ENCODE results near the gene GMDS. TPM values are rescaled to one million over a fixed set of nuclear protein-coding genes. Genes with fewer than 3 reads are reported as not detected.

Gene GMDS
- total RNA-seq, 1 experiment from 2014 or later = 35.0 TPM

GRCh38 chr6:2203264-2203663 is 42.1 kb downstream of the GMDS start:
- Mint-ChIP-seq H3K27me3 (ENCODE audit: low read depth) (no peaks in the 10 kb centered on the region), H3K4me3 (no peak overlapping the region), H3K4me1 (peaks cover 13% of the 10 kb centered on the region), H3K9me3 (peaks cover 9% of the 10 kb centered on the region), H3K36me3 (peaks cover 9% of the 10 kb centered on the region), H3K27ac (no peak overlapping the region)
- TF ChIP-seq MLX (CRISPR knock-in tag; IDR thresholded peaks at IDR 0.05) = no peak
- TF ChIP-seq ZBTB43 (CRISPR knock-in tag; IDR thresholded peaks at IDR 0.05) = no peak
- no peak for TF ChIP-seq MYBL2 (CRISPR knock-in tag; IDR thresholded peaks at IDR 0.05)
- TF ChIP-seq ERG (CRISPR knock-in tag; IDR thresholded peaks at IDR 0.05) = no peak
- TF ChIP-seq ZNF121 (CRISPR knock-in tag; IDR thresholded peaks at IDR 0.05) = no peak
- TF ChIP-seq JUN (CRISPR knock-in tag; IDR thresholded peaks at IDR 0.05) = no peak
- TF ChIP-seq ZSCAN18 (CRISPR knock-in tag; IDR thresholded peaks at IDR 0.05) = no peak
- no peak for TF ChIP-seq PRRX2 (CRISPR knock-in tag; IDR thresholded peaks at IDR 0.05)
- TF ChIP-seq FOXP4 (CRISPR knock-in tag; IDR thresholded peaks at IDR 0.05) = no peak
- TF ChIP-seq NR3C1 (CRISPR knock-in tag; conservative IDR thresholded peaks at IDR 0.05; ENCODE audit: low read depth) = no peak
- TF ChIP-seq ZMAT4 (CRISPR knock-in tag; IDR thresholded peaks at IDR 0.05) = no peak
- no peak for TF ChIP-seq FOXK1 (CRISPR knock-in tag; IDR thresholded peaks at IDR 0.05)
- TF ChIP-seq CBFB (CRISPR knock-in tag; IDR thresholded peaks at IDR 0.05; ENCODE audit: low read depth) = no peak
- no peak for TF ChIP-seq TP53 (CRISPR knock-in tag; IDR thresholded peaks at IDR 0.05)
- TF ChIP-seq TEAD4 (CRISPR knock-in tag; IDR thresholded peaks at IDR 0.05) = no peak
- TF ChIP-seq PRDM15 (CRISPR knock-in tag; IDR thresholded peaks at IDR 0.05) = no peak
- no peak for DNase-seq (ENCODE audit: low spot score)
- CTCF ChIA-PET = no interaction called here
- POLR2A ChIA-PET = no interaction called here
- no peak for ATAC-seq

Data from WTC11 (cell line).